KMS-11 (cell line): Measurements from ENCODE around the gene GSTO2.

Experiments
- H2AFZ ChIP-seq: fragments of 200-600 bp; sonication (generic); 2 replicates; pipeline ENCODE4 v1.6.1; 2016; ENCODE audit warnings: antibody characterized with exemption, mixed run types, low read depth
- H3K27ac ChIP-seq: fragments of 200-600 bp; sonication (generic); 2 replicates; pipeline ENCODE4 v1.6.1; 2016; ENCODE audit warnings: mild to moderate bottlenecking, mixed run types
- H3K27me3 ChIP-seq: fragments of 200-600 bp; sonication (generic); 2 replicates; pipeline ENCODE4 v1.6.1; 2017; ENCODE audit warnings: mild to moderate bottlenecking, low read depth, mixed run types, moderate library complexity; ENCODE audit not compliant: insufficient read depth
- H3K36me3 ChIP-seq: fragments of 200-600 bp; sonication (generic); 2 replicates; pipeline ENCODE4 v1.6.1; 2017; ENCODE audit warnings: mild to moderate bottlenecking, mixed run types; ENCODE audit not compliant: insufficient read depth
- H3K4me1 ChIP-seq: fragments of 200-600 bp; sonication (generic); 2 replicates; pipeline ENCODE4 v1.6.1; 2016; ENCODE audit warnings: mild to moderate bottlenecking, low read depth, mixed run types; ENCODE audit not compliant: poor library complexity, severe bottlenecking
- H3K4me2 ChIP-seq: fragments of 200-600 bp; sonication (generic); 2 replicates; pipeline ENCODE4 v1.7.0; 2016; ENCODE audit warnings: mild to moderate bottlenecking, mixed run types
- H3K4me3 ChIP-seq: fragments of 200-600 bp; sonication (generic); IDR thresholded peaks from 2 replicates; pipeline ENCODE4 v1.6.1; 2017; ENCODE audit warnings: low read depth, low read length, mixed read lengths; ENCODE audit not compliant: insufficient read depth
- H3K79me2 ChIP-seq: fragments of 200-600 bp; sonication (generic); 2 replicates; pipeline ENCODE4 v1.6.1; 2016; ENCODE audit warnings: low read depth, mixed run types; ENCODE audit not compliant: insufficient read depth
- H3K9ac ChIP-seq: fragments of 200-600 bp; sonication (generic); 2 replicates; pipeline ENCODE4 v1.6.1; 2016; ENCODE audit warnings: mild to moderate bottlenecking, mixed run types
- H4K20me1 ChIP-seq: fragments of 200-600 bp; sonication (generic); 2 replicates; pipeline ENCODE4 v1.6.1; 2016; ENCODE audit warnings: mild to moderate bottlenecking, mixed run types; ENCODE audit not compliant: insufficient read depth
- CTCF ChIP-seq: fragments of 200-600 bp; sonication (generic); conservative IDR thresholded peaks from 2 replicates; pipeline ENCODE4 v1.6.1; 2017; ENCODE audit warnings: low read depth, mild to moderate bottlenecking, antibody characterized with exemption, low read length, moderate library complexity, mixed read lengths

The GSTO2 gene

DNA sequence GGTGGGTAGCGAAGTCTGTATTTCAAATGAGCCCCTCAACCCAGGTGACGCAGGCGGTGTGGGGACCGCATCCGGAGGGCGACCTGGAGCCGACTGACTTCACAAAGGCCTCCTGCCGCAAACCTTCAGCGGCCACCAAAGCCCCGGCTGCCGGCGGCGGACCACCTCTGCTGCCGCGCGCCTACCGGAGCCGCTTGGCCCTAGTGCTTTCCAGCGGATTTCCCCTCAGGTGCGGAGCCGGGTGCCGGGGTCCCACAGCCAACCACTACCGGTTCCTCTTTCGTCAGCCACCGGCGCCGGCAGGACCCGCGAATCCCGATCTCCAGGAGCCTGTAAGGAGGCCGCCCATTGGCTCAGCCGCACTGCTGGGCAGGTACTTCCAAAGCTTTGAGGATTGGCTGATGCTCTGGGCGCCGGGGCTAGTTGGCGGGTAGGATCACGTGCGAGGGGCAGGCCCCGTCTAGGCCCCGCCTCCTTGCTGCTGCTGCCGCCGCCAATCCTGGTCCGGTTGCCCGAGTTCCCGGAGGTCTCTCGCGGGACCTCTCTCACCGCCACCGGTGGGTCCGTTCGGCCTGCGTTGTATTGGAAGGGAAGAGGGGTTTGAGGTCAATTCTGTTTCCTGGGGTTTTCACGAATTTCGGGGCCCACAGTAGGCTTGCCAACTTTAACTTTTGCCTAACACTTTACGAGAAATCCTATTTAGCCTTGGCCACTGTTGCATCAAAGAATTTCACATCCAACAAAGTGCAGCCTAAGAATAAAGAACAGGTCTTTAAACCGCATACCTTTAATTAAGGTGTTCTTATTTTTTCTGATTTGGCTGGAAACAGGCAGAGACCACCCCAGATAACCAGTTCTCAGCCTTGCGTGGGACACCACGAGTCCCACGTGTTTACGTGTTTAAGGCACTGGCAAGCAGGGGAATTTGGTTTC, at the start of gene GSTO2:
Gene GSTO2, plus strand, starts transcription at position 472 of the 933 bp plus-strand sequence. CDS start 5,732 bp downstream, outside the sequence.
- Histone ChIP-seq H3K4me3 (no peak within 1 kb of the TSS), H4K20me1 (no peaks in the 10 kb centered on the region), H3K27ac (peak within 1 kb of the TSS; percentile 60), H3K79me2 (peaks cover 44% of the 10 kb centered on the region), H3K4me1 (peaks cover 14% of the 10 kb centered on the region), H2AFZ (peak within 1 kb of the TSS; percentile 76), H3K27me3 (no peaks in the 10 kb centered on the region), H3K9ac (peak within 1 kb of the TSS; percentile 76), H3K4me2 (peak within 1 kb of the TSS; percentile 66), H3K36me3 (no peaks in the 10 kb centered on the region; the same call in 1 of the 2 replicates)
- no peak for TF ChIP-seq CTCF

GRCh38 chr10:104220522-104220921, 48.5 kb upstream of the GSTO2 start:
- Histone ChIP-seq H3K4me1 (no peaks in the 10 kb centered on the region), H3K79me2 (no peaks in the 10 kb centered on the region), H3K36me3 (no peaks in the 10 kb centered on the region), H3K27me3 (no peaks in the 10 kb centered on the region), H3K4me3 (no peak overlapping the region), H2AFZ (no peak overlapping the region), H3K27ac (no peak overlapping the region), H3K9ac (no peak overlapping the region), H4K20me1 (no peaks in the 10 kb centered on the region), H3K4me2 (no peak overlapping the region)
- no peak for TF ChIP-seq CTCF

GRCh38 chr10:104223304-104223703, 45.7 kb upstream of the GSTO2 start:
- H3K36me3 ChIP-seq = no peaks in the 10 kb centered on the region
- no peaks in the 10 kb centered on the region for H3K27me3 ChIP-seq
- no peak overlapping the region for H3K27ac ChIP-seq
- H3K4me3 ChIP-seq = no peak overlapping the region
- H3K4me2 ChIP-seq = no peak overlapping the region
- TF ChIP-seq CTCF = no peak
- no peaks in the 10 kb centered on the region for H4K20me1 ChIP-seq
- H3K9ac ChIP-seq = no peak overlapping the region
- no peaks in the 10 kb centered on the region for H3K79me2 ChIP-seq
- H2AFZ ChIP-seq = no peak overlapping the region
- H3K4me1 ChIP-seq = no peaks in the 10 kb centered on the region

DNA sequence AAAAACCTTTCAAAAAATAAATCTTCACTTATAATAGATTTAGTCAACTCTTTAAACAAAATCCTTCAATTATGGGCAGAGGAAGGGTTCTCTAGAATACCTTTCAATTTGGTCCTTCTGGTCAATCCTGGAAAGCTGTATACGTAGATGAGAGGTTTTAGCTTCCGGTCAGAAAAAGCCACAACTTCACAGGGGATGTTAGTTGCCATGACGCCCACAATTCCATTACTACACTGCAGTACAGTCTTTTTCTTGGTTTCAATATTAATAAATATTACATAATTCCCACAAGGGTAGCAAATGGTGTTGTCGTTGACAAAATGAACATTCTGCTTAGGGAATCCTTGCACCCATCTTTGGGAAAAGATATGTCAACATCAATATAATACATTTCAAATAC, 38.5 kb upstream of the GSTO2 start:
- H3K4me2 ChIP-seq = no peak overlapping the region
- no peak overlapping the region for H3K27ac ChIP-seq
- no peak overlapping the region for H3K4me3 ChIP-seq
- no peaks in the 10 kb centered on the region for H3K36me3 ChIP-seq
- no peaks in the 10 kb centered on the region for H4K20me1 ChIP-seq
- no peak for TF ChIP-seq CTCF
- H3K9ac ChIP-seq = no peak overlapping the region
- no peaks in the 10 kb centered on the region for H3K27me3 ChIP-seq
- no peak overlapping the region for H2AFZ ChIP-seq
- no peaks in the 10 kb centered on the region for H3K79me2 ChIP-seq
- H3K4me1 ChIP-seq = peaks cover 5% of the 10 kb centered on the region
